NCI-H187 (cell line): ENCODE measurements around the gene TEF.
"Not testable (repeated sequence)": the region's sequence is repeated elsewhere in the genome, so short reads cannot be mapped to it uniquely, and the experiment has no call there.

ENCODE experiments used
- DNase-seq, 2 experiments: peaks; one replicate each; lab custom pipeline; 2025; lab: John Stamatoyannopoulos, UW

Gene TEF

GRCh38 chr22:41425660-41426365 is 44.1 kb downstream of the TEF start:
- no peak for DNase-seq

GRCh38 chr22:41429232-41429950 is 47.6 kb downstream of the TEF start:
- no peak for DNase-seq

- no peak for DNase-seq
Measured at GRCh38 chr22:41429951-41430332, 48.2 kb downstream of the TEF start.

- no peak for DNase-seq
Measured at GRCh38 chr22:41431656-41432055, 49.9 kb downstream of the TEF start.

- DNase-seq = not testable (repeated sequence)
Measured at GRCh38 chr22:41433480-41433879, 51.7 kb downstream of the TEF start.

GRCh38 chr22:41434361-41435003 is 52.7 kb downstream of the TEF start:
- not testable (repeated sequence) for DNase-seq

GRCh38 chr22:41435560-41435959 is 53.8 kb downstream of the TEF start:
- DNase-seq = no peak

- DNase-seq = no peak
Measured at GRCh38 chr22:41436322-41437113, 54.8 kb downstream of the TEF start.

GRCh38 chr22:41437198-41437597 is 55.5 kb downstream of the TEF start:
- DNase-seq = no peak

- not testable (repeated sequence) for DNase-seq
Measured at GRCh38 chr22:41440511-41440910, 58.8 kb downstream of the TEF start.

- DNase-seq = no peak
Measured at GRCh38 chr22:41442240-41442792, 60.6 kb downstream of the TEF start.

- DNase-seq = peak; percentile 68 to 75
Measured at GRCh38 chr22:41444360-41445128, 62.8 kb downstream of the TEF start.

- no peak for DNase-seq
Measured at GRCh38 chr22:41445129-41446056, 63.7 kb downstream of the TEF start.

GRCh38 chr22:41446057-41446501 is 64.3 kb downstream of the TEF start:
- DNase-seq = no peak

- DNase-seq = peak; percentile 49 to 50
Measured at GRCh38 chr22:41446639-41447434, 65.1 kb downstream of the TEF start, which contains the start of gene TOB2. Gene TOB2, minus strand, starts transcription at chr22:41446801. Its CDS starts 9,456 bp downstream, at chr22:41437345.

- no peak for DNase-seq
Measured at GRCh38 chr22:41447435-41448188, 65.9 kb downstream of the TEF start.

GRCh38 chr22:41448189-41448808 is 66.6 kb downstream of the TEF start:
- peak; percentile 79 to 82 for DNase-seq
